Dendritic cell treated with granulocyte-macrophage colony-stimulating factor and Interleukin-4, amounts not matched to agents 40 ng/mL and 50 ng/mL, for 4 days (primary cell): ENCODE measurements around the gene TNRC6A.

Experiments
- H3K27ac Mint-ChIP-seq: one replicate; pipeline ENCODE4 v1.8.0; 2022; ENCODE audit warnings: mild to moderate bottlenecking, mixed read lengths
- H3K27me3 Mint-ChIP-seq: one replicate; pipeline ENCODE4 v1.8.0; 2022; ENCODE audit warnings: mild to moderate bottlenecking, mixed read lengths
- H3K36me3 Mint-ChIP-seq: one replicate; pipeline ENCODE4 v1.8.0; 2022; ENCODE audit warnings: low read depth, mixed read lengths
- H3K4me1 Mint-ChIP-seq: one replicate; pipeline ENCODE4 v1.8.0; 2022; ENCODE audit warnings: low read depth, mixed read lengths
- H3K4me3 Mint-ChIP-seq: one replicate; pipeline ENCODE4 v1.8.0; 2022; ENCODE audit warnings: mild to moderate bottlenecking, moderate library complexity, mixed read lengths
- H3K9me3 Mint-ChIP-seq: one replicate; pipeline ENCODE4 v1.8.0; 2022; ENCODE audit warnings: mixed read lengths
- intact Hi-C: fragments of 100-400 bp; cut with micrococcal nuclease; formaldehyde crosslinking; loops from one replicate; pipeline ENCODE4 v1.15.0; 2022

TNRC6A gene

DNA sequence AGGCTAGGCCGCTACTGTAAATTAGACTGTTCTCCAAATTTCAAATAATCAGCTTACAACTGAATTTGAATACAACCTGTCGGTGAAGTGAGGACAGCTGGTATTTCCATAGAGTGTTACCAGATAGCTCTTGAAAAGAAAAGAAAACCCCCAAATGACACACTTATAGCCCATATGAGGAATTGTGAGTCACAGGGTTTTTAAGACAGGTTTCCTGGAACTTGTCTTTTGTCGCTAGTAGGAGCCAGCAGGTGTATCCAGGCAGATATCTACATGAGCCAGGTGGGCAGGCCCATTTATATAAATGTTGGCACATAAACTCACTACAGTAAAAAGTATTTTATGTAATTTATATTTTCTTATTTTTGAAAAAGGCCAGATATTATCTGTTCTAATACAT, 24.0 kb downstream of the TNRC6A start:
- Mint-ChIP-seq H3K4me1 (peaks cover 18% of the 10 kb centered on the region), H3K36me3 (peaks cover 24% of the 10 kb centered on the region), H3K27me3 (no peaks in the 10 kb centered on the region), H3K9me3 (no peaks in the 10 kb centered on the region), H3K27ac (no peak overlapping the region), H3K4me3 (no peak overlapping the region)
- intact Hi-C loops, result no loop called here

DNA sequence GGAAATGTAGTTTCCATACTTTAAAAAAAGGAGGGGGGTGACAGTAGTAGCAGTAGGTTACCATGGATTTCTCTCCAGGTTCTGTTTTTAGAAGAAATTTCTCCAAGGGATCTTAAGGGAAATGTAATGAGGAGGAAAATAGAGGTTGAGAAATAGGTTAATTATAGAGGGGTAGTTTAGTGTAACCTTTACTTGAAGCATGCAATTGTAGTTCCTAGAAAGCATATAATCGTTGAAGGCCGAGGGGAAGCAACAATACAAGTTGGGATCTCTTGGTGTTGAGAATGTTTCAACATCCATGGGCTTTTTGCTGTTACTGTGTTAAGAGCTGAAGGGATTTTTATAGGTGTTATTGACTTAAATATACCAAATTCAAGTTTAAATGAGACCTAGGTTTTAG, 25.1 kb downstream of the TNRC6A start:
- Mint-ChIP-seq H3K27me3 (no peaks in the 10 kb centered on the region), H3K9me3 (no peaks in the 10 kb centered on the region), H3K36me3 (peaks cover 18% of the 10 kb centered on the region), H3K27ac (no peak overlapping the region), H3K4me3 (no peak overlapping the region), H3K4me1 (peaks cover 8% of the 10 kb centered on the region)
- intact Hi-C loops, result no loop called here

DNA sequence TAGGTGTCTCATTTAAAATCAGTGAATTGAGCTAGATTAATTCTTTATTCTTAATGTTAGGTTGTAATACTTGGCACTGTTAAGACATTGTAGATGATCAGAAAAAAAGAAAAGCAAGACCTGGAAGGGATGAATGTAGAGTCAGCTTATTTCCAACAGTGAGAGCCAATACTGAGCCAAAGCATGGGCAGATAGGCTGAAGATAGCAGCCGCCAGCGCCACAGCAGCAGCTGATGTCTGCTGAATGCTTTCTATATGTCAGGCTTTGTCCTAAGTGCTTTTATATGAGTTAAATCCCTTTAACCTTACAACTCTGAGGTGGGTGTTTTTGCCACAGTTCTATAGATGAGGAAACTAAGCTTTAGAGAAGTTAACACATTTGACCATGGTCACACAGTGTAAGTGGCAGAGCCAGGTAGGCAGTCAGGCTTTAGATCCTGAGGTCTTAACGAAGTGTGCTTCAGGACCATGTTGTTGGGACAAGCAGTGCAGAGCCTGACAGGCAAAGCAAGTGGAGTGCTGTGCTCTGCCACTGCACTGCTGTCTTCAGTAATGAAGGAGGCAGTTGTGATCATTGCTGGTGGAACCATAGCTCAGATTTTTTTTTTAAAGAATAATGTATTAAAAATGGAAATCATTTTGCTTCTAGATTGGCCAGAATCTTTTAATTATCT, 25.9 kb downstream of the TNRC6A start:
- Mint-ChIP-seq H3K27ac (no peak overlapping the region), H3K4me1 (peaks cover 8% of the 10 kb centered on the region)
- intact Hi-C loops, result no loop called here

DNA sequence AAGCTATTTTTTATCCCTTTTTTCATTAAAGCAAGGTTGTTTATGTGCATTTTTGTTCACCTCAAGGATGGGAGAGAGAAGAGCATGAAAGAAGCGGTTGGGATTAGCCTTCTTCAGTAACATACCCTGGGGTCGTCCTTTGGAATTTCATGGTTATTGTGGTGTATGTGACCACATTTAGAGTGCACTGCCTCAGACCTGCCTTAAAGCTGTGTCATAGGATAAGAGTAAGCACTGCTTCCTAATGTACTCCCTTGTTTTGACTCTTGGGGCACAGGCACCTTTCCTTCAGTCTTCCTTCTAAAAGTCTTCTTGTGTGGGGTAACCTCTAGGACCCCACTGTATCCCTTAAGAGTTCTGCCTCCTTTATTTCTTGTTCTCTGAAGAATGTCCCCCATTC, 28.9 kb downstream of the TNRC6A start:
- no peak overlapping the region for H3K4me3 Mint-ChIP-seq
- intact Hi-C loops, result no loop called here
- H3K27ac Mint-ChIP-seq, result no peak overlapping the region
- H3K36me3 Mint-ChIP-seq, result peaks cover 9% of the 10 kb centered on the region
- H3K4me1 Mint-ChIP-seq, result no peaks in the 10 kb centered on the region
- no peaks in the 10 kb centered on the region for H3K9me3 Mint-ChIP-seq
- no peaks in the 10 kb centered on the region for H3K27me3 Mint-ChIP-seq

More for the DNA sequence above, 25.9 kb downstream of the TNRC6A start:
- no peaks in the 10 kb centered on the region for H3K9me3 Mint-ChIP-seq
- no peak overlapping the region for H3K4me3 Mint-ChIP-seq
- peaks cover 17% of the 10 kb centered on the region for H3K36me3 Mint-ChIP-seq
- no peaks in the 10 kb centered on the region for H3K27me3 Mint-ChIP-seq

DNA sequence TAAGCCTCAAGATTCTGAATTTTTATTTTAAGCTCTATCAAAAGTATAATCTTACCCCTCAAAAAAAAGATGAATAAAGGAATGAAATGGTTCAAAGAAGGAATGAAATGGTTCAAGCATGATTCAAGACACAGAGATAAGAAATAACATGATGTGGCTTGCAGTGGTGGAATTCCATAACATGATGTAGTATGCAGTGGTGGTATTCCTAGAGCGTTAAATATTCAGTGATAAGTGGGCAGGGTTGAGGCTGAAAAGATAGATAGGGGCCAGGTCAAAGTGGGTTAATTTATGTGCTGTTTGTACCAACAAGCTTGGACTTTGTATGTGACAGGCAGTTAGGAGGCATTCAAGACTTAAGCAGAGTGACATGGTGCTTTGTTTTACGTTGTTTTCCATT, 29.6 kb downstream of the TNRC6A start:
- H3K27ac Mint-ChIP-seq, result no peak overlapping the region
- no peak overlapping the region for H3K4me3 Mint-ChIP-seq
- H3K36me3 Mint-ChIP-seq, result peaks cover 16% of the 10 kb centered on the region
- intact Hi-C loops, result no loop called here
- H3K9me3 Mint-ChIP-seq, result no peaks in the 10 kb centered on the region
- H3K4me1 Mint-ChIP-seq, result no peaks in the 10 kb centered on the region
- H3K27me3 Mint-ChIP-seq, result no peaks in the 10 kb centered on the region

DNA sequence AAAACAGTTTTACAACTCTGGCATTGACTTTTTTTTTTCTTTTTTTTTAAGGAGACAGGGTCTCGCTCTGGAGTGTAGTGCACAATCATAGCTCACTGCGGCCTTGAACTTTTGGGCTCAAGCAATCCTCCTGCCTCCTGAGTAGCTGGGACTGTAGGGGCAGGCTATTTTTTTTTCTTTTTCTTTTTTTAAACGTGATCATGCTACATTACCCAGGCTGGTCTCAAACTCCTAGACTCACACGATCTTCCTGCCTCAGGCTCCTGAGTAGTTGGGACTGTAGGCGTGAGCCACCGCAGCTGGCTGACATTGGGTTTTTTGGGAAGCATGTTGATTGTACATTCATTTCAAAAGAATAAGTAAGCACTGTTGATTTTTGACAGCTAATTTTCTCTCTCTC, 32.1 kb downstream of the TNRC6A start:
- Mint-ChIP-seq H3K4me3 (no peak overlapping the region), H3K36me3 (peaks cover 26% of the 10 kb centered on the region), H3K27ac (no peak overlapping the region), H3K9me3 (no peaks in the 10 kb centered on the region), H3K27me3 (no peaks in the 10 kb centered on the region), H3K4me1 (no peaks in the 10 kb centered on the region)
- intact Hi-C loops, result no loop called here

DNA sequence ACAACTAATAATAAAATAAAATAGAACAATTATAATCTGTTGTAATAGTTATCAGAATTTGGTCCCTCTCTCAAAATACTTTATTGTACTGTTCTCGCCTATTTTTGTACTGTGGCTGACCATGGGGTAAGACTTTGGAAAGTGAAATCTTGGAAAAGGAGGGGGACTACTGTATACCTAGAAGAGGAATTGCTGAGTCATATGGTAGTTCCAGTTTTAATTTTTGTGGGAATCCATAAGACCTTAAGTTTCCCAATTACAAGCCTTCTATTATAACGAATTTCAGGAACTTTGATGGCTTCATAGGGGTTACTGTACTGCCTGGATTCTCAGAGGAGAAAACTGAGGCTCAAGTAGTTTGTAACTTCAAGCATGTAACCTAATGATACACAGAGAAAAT, 35.5 kb downstream of the TNRC6A start:
- peaks cover under 1% of the 10 kb centered on the region for H3K4me1 Mint-ChIP-seq
- no peaks in the 10 kb centered on the region for H3K9me3 Mint-ChIP-seq
- peaks cover 39% of the 10 kb centered on the region for H3K36me3 Mint-ChIP-seq
- no peak overlapping the region for H3K27ac Mint-ChIP-seq
- intact Hi-C loops, result no loop called here
- no peaks in the 10 kb centered on the region for H3K27me3 Mint-ChIP-seq
- H3K4me3 Mint-ChIP-seq, result no peak overlapping the region

DNA sequence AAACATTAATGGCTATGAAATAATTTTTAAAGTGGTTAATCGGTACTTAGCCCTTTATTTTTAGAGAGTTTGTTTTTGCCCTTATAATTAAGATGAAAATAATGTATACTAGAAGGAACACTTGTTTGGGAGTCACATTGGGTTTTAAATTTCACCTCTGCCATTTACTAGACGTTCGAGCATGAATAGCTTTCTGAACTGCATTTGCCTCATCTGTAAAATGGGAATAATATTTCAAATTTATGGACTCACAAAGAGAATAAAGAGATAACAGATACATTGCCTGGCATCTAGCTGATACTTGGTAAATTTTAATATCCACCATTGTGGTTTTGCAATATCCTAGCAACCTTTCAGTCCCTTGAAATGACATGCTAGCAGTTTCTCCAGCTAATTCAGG, 36.6 kb downstream of the TNRC6A start:
- no peak overlapping the region for H3K4me3 Mint-ChIP-seq
- peaks cover 7% of the 10 kb centered on the region for H3K4me1 Mint-ChIP-seq
- intact Hi-C loops, result no loop called here
- peaks cover 48% of the 10 kb centered on the region for H3K36me3 Mint-ChIP-seq
- no peaks in the 10 kb centered on the region for H3K9me3 Mint-ChIP-seq
- no peaks in the 10 kb centered on the region for H3K27me3 Mint-ChIP-seq
- no peak overlapping the region for H3K27ac Mint-ChIP-seq

DNA sequence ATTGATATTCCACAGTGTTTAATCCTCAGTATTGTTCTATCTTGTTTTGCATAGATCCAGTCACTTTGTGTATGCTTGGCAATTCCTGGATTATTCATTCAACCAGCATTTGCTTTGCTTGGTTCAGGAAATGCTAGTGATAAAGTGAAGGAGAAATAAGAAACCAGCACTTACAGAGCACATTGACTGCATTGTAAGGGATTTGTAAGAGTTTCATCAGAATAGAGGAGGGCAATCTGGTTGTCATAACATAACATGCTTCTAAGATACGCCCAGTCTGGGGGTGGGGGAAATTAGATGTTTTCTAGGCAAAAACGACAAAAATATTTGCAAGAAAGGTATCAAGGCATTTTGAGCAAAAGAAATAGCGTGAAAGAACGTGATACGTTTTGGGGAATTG, 40.4 kb downstream of the TNRC6A start:
- Mint-ChIP-seq H3K4me3 (no peak overlapping the region), H3K36me3 (peaks cover 51% of the 10 kb centered on the region), H3K4me1 (peaks cover 7% of the 10 kb centered on the region), H3K27ac (no peak overlapping the region), H3K9me3 (no peaks in the 10 kb centered on the region), H3K27me3 (no peaks in the 10 kb centered on the region)
- intact Hi-C loops, result no loop called here

DNA sequence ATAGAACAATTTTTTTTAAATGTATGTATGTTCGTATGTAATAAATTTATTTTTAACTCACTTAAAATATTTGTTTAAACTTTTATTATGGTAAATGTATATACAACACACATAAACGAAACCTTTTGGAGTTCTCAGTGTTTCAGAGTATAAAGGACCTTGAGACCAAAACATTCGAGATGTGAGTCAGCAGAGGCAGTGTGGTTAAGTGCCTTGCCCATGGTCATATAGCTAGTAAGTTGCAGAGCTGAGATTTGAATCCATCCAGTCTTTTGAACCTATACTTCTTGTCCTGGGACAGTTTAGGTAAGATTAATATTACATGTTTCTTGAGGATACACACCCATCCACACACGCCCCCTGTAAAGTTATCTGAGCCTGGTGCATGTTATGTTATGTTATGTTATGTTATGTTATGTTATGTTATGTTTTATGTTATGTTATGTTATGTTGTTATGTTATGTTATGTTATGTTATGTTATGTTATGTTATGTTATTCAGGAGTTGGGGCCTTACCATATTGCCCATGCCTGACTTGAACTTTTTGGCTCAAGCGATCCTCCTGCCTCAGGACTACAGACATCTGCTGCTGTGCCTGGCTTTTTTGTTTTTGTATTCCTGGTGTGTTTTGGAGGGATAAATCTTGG, 41.8 kb downstream of the TNRC6A start:
- intact Hi-C loops, result no loop called here
- Mint-ChIP-seq H3K4me1 (peaks cover 7% of the 10 kb centered on the region), H3K27me3 (no peaks in the 10 kb centered on the region), H3K36me3 (peaks cover 64% of the 10 kb centered on the region), H3K9me3 (no peaks in the 10 kb centered on the region), H3K4me3 (no peak overlapping the region), H3K27ac (no peak overlapping the region)

DNA sequence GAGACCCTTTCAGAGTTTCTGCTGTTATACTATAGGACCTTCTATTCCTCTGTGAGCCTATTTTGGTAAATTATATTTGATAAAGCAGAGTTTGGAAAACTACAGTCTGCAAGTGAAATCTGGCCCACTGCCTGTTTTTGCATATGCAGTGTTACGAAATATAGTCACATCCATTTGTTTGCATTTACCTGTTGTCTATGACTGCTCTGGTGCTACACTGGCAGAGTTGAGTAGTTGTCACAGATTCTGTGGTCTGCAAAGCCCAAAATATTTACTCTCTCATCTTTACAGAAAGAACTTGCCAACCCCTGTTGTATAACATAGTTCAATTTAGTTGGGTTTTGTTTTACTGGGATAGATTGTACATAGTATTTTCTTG, 42.3 kb downstream of the TNRC6A start:
- Mint-ChIP-seq H3K9me3 (no peaks in the 10 kb centered on the region), H3K27ac (no peak overlapping the region), H3K27me3 (no peaks in the 10 kb centered on the region), H3K36me3 (peaks cover 66% of the 10 kb centered on the region), H3K4me3 (no peak overlapping the region), H3K4me1 (peaks cover 7% of the 10 kb centered on the region)
- intact Hi-C loops, result no loop called here

DNA sequence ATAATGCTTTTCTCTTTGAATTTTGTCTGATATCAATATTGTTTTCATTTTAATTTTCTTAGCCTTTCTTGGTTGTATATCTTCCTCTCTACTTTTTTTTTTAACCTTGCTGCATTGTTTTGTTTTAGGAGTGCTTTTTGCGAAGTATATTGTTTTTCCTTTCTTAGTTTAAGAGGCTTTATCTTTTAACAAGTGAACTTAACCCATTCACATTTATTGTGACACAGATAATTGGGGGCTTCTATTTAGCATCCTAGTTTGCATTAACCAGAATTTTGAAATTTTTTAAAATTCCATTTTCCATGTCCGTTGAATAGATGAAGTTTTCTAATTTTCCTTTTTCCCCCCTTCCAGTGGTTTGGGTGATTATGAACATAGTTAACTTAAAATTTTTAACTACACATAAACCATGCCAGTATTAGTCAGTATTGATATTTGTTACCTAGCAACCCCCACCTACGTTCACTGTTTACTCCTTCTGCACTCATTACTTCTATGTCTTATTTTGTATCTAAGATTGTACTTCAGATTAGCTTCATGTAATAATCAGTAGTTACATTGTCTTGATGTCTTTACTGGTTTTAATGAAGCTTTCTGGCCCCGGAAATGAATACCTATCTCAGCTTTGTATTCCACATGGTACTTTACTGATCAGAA, 44.4 kb downstream of the TNRC6A start:
- intact Hi-C loops, result no loop called here
- peaks cover 7% of the 10 kb centered on the region for H3K4me1 Mint-ChIP-seq
- no peaks in the 10 kb centered on the region for H3K27me3 Mint-ChIP-seq

DNA sequence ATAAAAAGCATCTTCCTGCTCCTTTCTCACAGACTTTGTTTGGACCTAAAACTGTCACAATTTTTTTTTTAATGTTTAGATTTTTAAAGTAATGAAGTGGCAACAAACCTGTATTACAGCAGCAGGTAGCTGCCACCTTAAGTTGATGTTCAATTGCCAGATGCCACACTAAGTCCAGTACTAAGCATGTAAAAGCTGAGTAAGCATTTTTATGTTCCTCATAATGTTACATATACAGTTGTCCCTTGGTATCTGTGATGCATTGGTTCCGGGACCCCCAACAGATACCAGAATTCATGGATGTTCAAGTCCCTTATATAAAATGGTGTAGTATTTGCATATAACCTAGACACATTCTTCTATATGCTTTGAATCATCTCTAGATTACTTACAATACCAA, 45.1 kb downstream of the TNRC6A start:
- Mint-ChIP-seq H3K27ac (no peak overlapping the region), H3K4me3 (no peak overlapping the region), H3K36me3 (peaks cover 86% of the 10 kb centered on the region), H3K4me1 (peaks cover 7% of the 10 kb centered on the region), H3K27me3 (no peaks in the 10 kb centered on the region), H3K9me3 (no peaks in the 10 kb centered on the region)
- intact Hi-C loops, result no loop called here

More for the DNA sequence above, 44.4 kb downstream of the TNRC6A start:
- Mint-ChIP-seq H3K9me3 (no peaks in the 10 kb centered on the region), H3K4me3 (no peak overlapping the region), H3K27ac (no peak overlapping the region), H3K36me3 (peaks cover 83% of the 10 kb centered on the region)

DNA sequence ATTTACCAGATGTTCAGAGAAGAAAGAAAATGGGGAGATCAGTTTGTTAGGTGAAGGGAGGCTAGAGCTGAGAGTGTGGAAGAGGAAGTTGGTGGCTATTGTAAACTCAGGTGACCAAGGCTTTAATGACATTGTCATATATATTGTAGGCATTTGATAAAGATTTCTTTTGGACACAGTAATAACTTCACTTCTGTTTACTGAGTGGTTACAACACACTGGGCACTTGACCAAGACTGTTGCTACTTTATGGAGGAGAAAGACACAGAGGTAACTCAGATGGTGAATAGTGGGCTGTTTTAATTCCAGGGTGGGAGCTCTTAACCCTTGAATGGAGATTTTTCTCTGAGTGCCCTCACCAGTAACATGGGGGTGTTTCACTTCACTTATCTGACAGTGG, 46.0 kb downstream of the TNRC6A start:
- H3K36me3 Mint-ChIP-seq, result peaks cover 86% of the 10 kb centered on the region
- H3K4me1 Mint-ChIP-seq, result peaks cover under 1% of the 10 kb centered on the region
- intact Hi-C loops, result no loop called here
- no peak overlapping the region for H3K4me3 Mint-ChIP-seq
- H3K27me3 Mint-ChIP-seq, result no peaks in the 10 kb centered on the region
- no peaks in the 10 kb centered on the region for H3K9me3 Mint-ChIP-seq
- no peak overlapping the region for H3K27ac Mint-ChIP-seq
